Breast epithelium (tissue), 4 donors: ENCODE data around the gene KCNN4. TPM values are rescaled to one million over a fixed set of nuclear protein-coding genes. Genes with fewer than 3 reads are reported as not detected.

Experiments used
- DNase-seq, 2 donors: peaks; one replicate each; pipeline ENCODE4 v3.0.0-alpha.2; 2019; ENCODE audit warnings: low spot score in 2 of 2
- H3K27ac ChIP-seq, 2 donors: fragments of 200-600 bp; sonication (generic) in 1 of 2; one replicate each; pipeline ENCODE4 v1.5.1; 2016 to 2019; ENCODE audit warnings: mild to moderate bottlenecking in 1 of 2
- H3K27me3 ChIP-seq, 2 donors: fragments of 200-600 bp; sonication (generic) in 1 of 2; one replicate each; pipeline versions ENCODE4 v1.5.1 to v1.6.0; 2017 to 2019; ENCODE audit warnings: control low read depth in 1 of 2, mild to moderate bottlenecking in 1 of 2
- H3K36me3 ChIP-seq: fragments of 200-600 bp; one replicate; pipeline ENCODE4 v1.5.1; 2019
- H3K4me1 ChIP-seq, 2 donors: fragments of 200-600 bp; sonication (generic); one replicate each; pipeline ENCODE4 v1.5.1; 2016 to 2019; ENCODE audit warnings: control low read depth in 1 of 2
- H3K4me3 ChIP-seq, 3 donors: fragments of 200-600 bp; sonication (generic); 1 replicate in 2 of 3; 2 replicates in 1 of 3; pipeline ENCODE4 v1.5.1; 2016 to 2019; ENCODE audit warnings: mild to moderate bottlenecking in 3 of 3, moderate library complexity in 2 of 3
- H3K9me3 ChIP-seq, 2 donors: fragments of 200-600 bp; sonication (generic) in 1 of 2; one replicate each; pipeline ENCODE4 v1.5.1; 2016 to 2019; ENCODE audit warnings: control low read depth in 1 of 2
- CTCF ChIP-seq, 3 donors: fragments of 450-650 bp; IDR thresholded peaks; one replicate each; pipeline ENCODE4 v1.5.1; 2016 to 2017; ENCODE audit warnings: antibody characterized with exemption in 3 of 3, mild to moderate bottlenecking in 3 of 3, moderate library complexity in 3 of 3
- POLR2A ChIP-seq: fragments of 450-650 bp; IDR thresholded peaks from one replicate; pipeline ENCODE4 v1.6.1; 2016; ENCODE audit warnings: antibody characterized with exemption, mild to moderate bottlenecking, moderate library complexity
- POLR2AphosphoS5 ChIP-seq, 3 donors: sonication (generic); formaldehyde crosslinking; IDR thresholded peaks; one replicate each; pipeline ENCODE4 v1.6.1; 2017; ENCODE audit warnings: antibody characterized with exemption in 3 of 3
- intact Hi-C: fragments of 100-400 bp; cut with DNase I; formaldehyde crosslinking; loops from one replicate; pipeline ENCODE4 v1.15.1; 2023; ENCODE audit warnings: low total_unique reads
- total RNA-seq, 3 donors: library from RNA; depleted of rRNA; stranded (reverse); fragments of >200 nt; gene quantifications; one replicate each; pipeline ENCODE4 v1.1.0, GENCODE V29; 2016

KCNN4 gene
- total RNA-seq, 3 donors from 2014 or later, result 1.9 to 61.9 (median 28.2) TPM

GRCh38 chr19:43754253-43754502 lies 26.6 kb downstream of the KCNN4 start:
- peak overlapping the region; percentile 98 for H3K27ac ChIP-seq
- intact Hi-C loops, result no loop called here

GRCh38 chr19:43752287-43752875 lies 28.4 kb downstream of the KCNN4 start:
- no peaks in the 10 kb centered on the region for H3K9me3 ChIP-seq
- no peak overlapping the region for H3K27ac ChIP-seq
- no peak overlapping the region for H3K4me3 ChIP-seq
- no peaks in the 10 kb centered on the region for H3K4me1 ChIP-seq
- H3K27me3 ChIP-seq, result no peaks in the 10 kb centered on the region
- no peak for DNase-seq
- no peak for TF ChIP-seq POLR2A
- no peak for TF ChIP-seq POLR2AphosphoS5 (IDR thresholded peaks at IDR 0.05)
- TF ChIP-seq CTCF (IDR thresholded peaks at IDR 0.05), result no peak
- intact Hi-C loops, result no loop called here
- H3K36me3 ChIP-seq, result peaks cover 4% of the 10 kb centered on the region

More at GRCh38 chr19:43754253-43754502, 26.6 kb downstream of the KCNN4 start:
- H3K36me3 ChIP-seq, result no peaks in the 10 kb centered on the region
- no peaks in the 10 kb centered on the region for H3K4me1 ChIP-seq
- no peak for DNase-seq
- TF ChIP-seq POLR2A (no peak), POLR2AphosphoS5 (IDR thresholded peaks at IDR 0.05) (no peak)
- H3K9me3 ChIP-seq, result no peaks in the 10 kb centered on the region
- H3K27me3 ChIP-seq, result no peaks in the 10 kb centered on the region
- H3K4me3 ChIP-seq, result peak overlapping the region; percentile 62 to 76 (median 75)

- intact Hi-C loops, result no loop called here
- Histone ChIP-seq H3K4me3 (no peak overlapping the region), H3K36me3 (peaks cover 9% of the 10 kb centered on the region), H3K27ac (no peak overlapping the region), H3K9me3 (no peaks in the 10 kb centered on the region), H3K4me1 (no peaks in the 10 kb centered on the region), H3K27me3 (no peaks in the 10 kb centered on the region)
- TF ChIP-seq POLR2A (no peak), POLR2AphosphoS5 (IDR thresholded peaks at IDR 0.05) (no peak), CTCF (IDR thresholded peaks at IDR 0.05) (no peak)
- DNase-seq, result no peak
These were observed 29.1 kb downstream of the KCNN4 start for GRCh38 chr19:43751466-43752220.

GRCh38 chr19:43749898-43750297 lies 30.9 kb downstream of the KCNN4 start:
- DNase-seq, result no peak
- Histone ChIP-seq H3K4me1 (no peaks in the 10 kb centered on the region), H3K27me3 (no peaks in the 10 kb centered on the region), H3K9me3 (no peaks in the 10 kb centered on the region), H3K27ac (no peak overlapping the region), H3K36me3 (peaks cover 9% of the 10 kb centered on the region), H3K4me3 (no peak overlapping the region)
- intact Hi-C loops, result no loop called here
- no peak for TF ChIP-seq POLR2A

GRCh38 chr19:43749152-43749551 lies 31.6 kb downstream of the KCNN4 start:
- no peak for DNase-seq
- TF ChIP-seq CTCF (IDR thresholded peaks at IDR 0.05), result no peak
- no peak for TF ChIP-seq POLR2AphosphoS5 (IDR thresholded peaks at IDR 0.05)
- no peak for TF ChIP-seq POLR2A
- Histone ChIP-seq H3K9me3 (no peaks in the 10 kb centered on the region), H3K27me3 (no peaks in the 10 kb centered on the region), H3K4me1 (no peaks in the 10 kb centered on the region), H3K36me3 (peaks cover 9% of the 10 kb centered on the region), H3K4me3 (no peak overlapping the region), H3K27ac (no peak overlapping the region)
- intact Hi-C loops, result no loop called here

- Histone ChIP-seq H3K9me3 (no peaks in the 10 kb centered on the region), H3K27me3 (no peaks in the 10 kb centered on the region), H3K4me3 (no peak overlapping the region), H3K27ac (no peak overlapping the region), H3K4me1 (no peaks in the 10 kb centered on the region), H3K36me3 (peaks cover 9% of the 10 kb centered on the region)
- TF ChIP-seq POLR2A (no peak), CTCF (IDR thresholded peaks at IDR 0.05) (no peak), POLR2AphosphoS5 (IDR thresholded peaks at IDR 0.05) (no peak)
- DNase-seq, result no peak
- intact Hi-C loops, result no loop called here
These were observed 32.1 kb downstream of the KCNN4 start for GRCh38 chr19:43748685-43749084.
